ENCODE results near the gene DHCR24. TPM values are rescaled to one million over a fixed set of nuclear protein-coding genes. Genes with fewer than 3 reads are reported as not detected.

DHCR24 gene
- total RNA-seq, 2 experiments from 2014 or later = 121 to 187 TPM

DNA sequence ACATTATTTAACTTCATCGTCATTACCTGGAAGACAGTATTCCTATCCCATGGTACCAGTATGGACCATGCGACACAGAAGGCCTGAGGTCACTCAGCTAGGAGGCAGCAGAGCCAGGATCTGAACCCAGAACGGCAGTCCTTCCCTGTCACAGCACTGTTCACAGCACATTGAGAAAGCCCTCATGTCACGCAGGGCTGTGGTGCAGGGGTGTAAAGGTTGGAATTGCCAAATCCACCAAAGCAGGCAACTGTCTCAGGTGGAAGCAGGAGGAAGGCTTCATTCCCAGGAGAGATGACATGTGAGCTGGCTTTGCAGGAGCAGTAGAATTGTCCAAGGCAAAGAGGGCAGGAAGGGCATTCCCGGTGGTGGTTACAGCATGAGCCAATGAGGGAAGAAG is 75.9 kb downstream of the DHCR24 start:
- H3K9me3 Mint-ChIP-seq (ENCODE audit: low read depth) = no peaks in the 10 kb centered on the region
- DNase-seq (no peak), ATAC-seq (no peak)
- CTCF ChIA-PET = interaction anchor here (0.9 to 3.6 kb wide), 7 partner anchors 11 to 690 kb away, joined by 3 to 30 read pairs (median 7); partner anchors contain the start of gene TTC22
- H3K4me1 Mint-ChIP-seq = peaks cover 78% of the 10 kb centered on the region
- H3K4me3 Mint-ChIP-seq = no peak overlapping the region
- no peaks in the 10 kb centered on the region for H3K36me3 Mint-ChIP-seq
- H3K27ac Mint-ChIP-seq = no peak overlapping the region
- H3K27me3 Mint-ChIP-seq = no peaks in the 10 kb centered on the region

- no peak overlapping the region for H3K4me3 Mint-ChIP-seq
- no peaks in the 10 kb centered on the region for H3K27me3 Mint-ChIP-seq
- H3K4me1 Mint-ChIP-seq = peaks cover 80% of the 10 kb centered on the region
- peak overlapping the region; percentile 55 for H3K27ac Mint-ChIP-seq
- ATAC-seq (peak; percentile 72), DNase-seq (peak; percentile 84)
- CTCF ChIA-PET = interaction anchor here (1.1 to 2.2 kb wide), 13 partner anchors 10 to 689 kb away, joined by 3 to 27 read pairs (median 6); partner anchors contain the start of genes DHCR24, TTC22 and TTC4
- H3K9me3 Mint-ChIP-seq (ENCODE audit: low read depth) = no peaks in the 10 kb centered on the region
- H3K36me3 Mint-ChIP-seq = no peaks in the 10 kb centered on the region
Measured at GRCh38 chr1:54810153-54810942, 76.6 kb downstream of the DHCR24 start.

GRCh38 chr1:54809496-54810074 is 77.4 kb downstream of the DHCR24 start:
- CTCF ChIA-PET = interaction anchor here (0.9 to 2.2 kb wide), 15 partner anchors 9 to 688 kb away, joined by 3 to 27 read pairs (median 6); partner anchors contain the start of genes DHCR24, TTC22 and TTC4
- no peak overlapping the region for H3K27ac Mint-ChIP-seq
- H3K27me3 Mint-ChIP-seq = no peaks in the 10 kb centered on the region
- ATAC-seq (no peak), DNase-seq (no peak)
- peaks cover 84% of the 10 kb centered on the region for H3K4me1 Mint-ChIP-seq
- no peak overlapping the region for H3K4me3 Mint-ChIP-seq
- no peaks in the 10 kb centered on the region for H3K36me3 Mint-ChIP-seq
- no peaks in the 10 kb centered on the region for H3K9me3 Mint-ChIP-seq (ENCODE audit: low read depth)

- Mint-ChIP-seq H3K4me1 (peaks cover 88% of the 10 kb centered on the region), H3K27ac (peak overlapping the region; percentile 83), H3K36me3 (no peaks in the 10 kb centered on the region), H3K9me3 (ENCODE audit: low read depth) (no peaks in the 10 kb centered on the region), H3K4me3 (no peak overlapping the region), H3K27me3 (no peaks in the 10 kb centered on the region)
- CTCF ChIA-PET = interaction anchor here (0.9 to 2.9 kb wide), 8 partner anchors 8 to 319 kb away, joined by 3 to 27 read pairs (median 8); partner anchors contain the start of gene TTC22
- DNase-seq = peak; percentile 40
- no peak for ATAC-seq
Measured at GRCh38 chr1:54808443-54809207, 78.4 kb downstream of the DHCR24 start.

DNA sequence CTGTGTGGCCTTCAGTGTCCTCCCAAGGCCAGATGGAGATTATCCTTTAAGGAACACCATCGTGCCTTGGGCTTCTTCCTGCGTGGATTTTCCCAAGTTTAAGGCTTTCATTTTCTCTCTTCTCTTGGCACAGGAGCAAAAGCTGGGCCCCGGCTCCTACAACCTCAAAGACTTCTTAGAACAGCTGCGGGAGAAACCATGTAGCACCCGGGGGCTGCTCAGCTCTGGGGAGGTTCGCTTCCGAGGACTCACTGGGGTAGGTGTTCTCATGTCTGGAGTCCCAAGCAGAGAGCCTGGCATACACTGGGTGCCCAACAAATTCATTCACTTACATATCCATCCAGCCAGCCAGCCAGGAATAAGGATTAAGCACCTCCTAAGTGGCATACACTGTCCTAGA is 79.2 kb downstream of the DHCR24 start:
- H3K27ac Mint-ChIP-seq = peak overlapping the region; percentile 83
- DNase-seq (no peak), ATAC-seq (no peak)
- H3K36me3 Mint-ChIP-seq = no peaks in the 10 kb centered on the region
- no peaks in the 10 kb centered on the region for H3K9me3 Mint-ChIP-seq (ENCODE audit: low read depth)
- H3K4me1 Mint-ChIP-seq = peaks cover 87% of the 10 kb centered on the region
- CTCF ChIA-PET = interaction anchor here (0.7 to 2.9 kb wide), 12 partner anchors 8 to 754 kb away, joined by 3 to 24 read pairs (median 4); partner anchors contain the start of genes TCEANC2, TMEM59 and TTC4
- H3K4me3 Mint-ChIP-seq = peak overlapping the region; percentile 14
- H3K27me3 Mint-ChIP-seq = no peaks in the 10 kb centered on the region

- no peaks in the 10 kb centered on the region for H3K9me3 Mint-ChIP-seq (ENCODE audit: low read depth)
- H3K27ac Mint-ChIP-seq = peak overlapping the region; percentile 83
Measured at GRCh38 chr1:54806931-54807611, 79.9 kb downstream of the DHCR24 start.

GRCh38 chr1:54805981-54806381 is 81.0 kb downstream of the DHCR24 start:
- Mint-ChIP-seq H3K4me1 (peaks cover 83% of the 10 kb centered on the region), H3K4me3 (no peak overlapping the region), H3K27me3 (no peaks in the 10 kb centered on the region), H3K36me3 (no peaks in the 10 kb centered on the region), H3K9me3 (ENCODE audit: low read depth) (no peaks in the 10 kb centered on the region), H3K27ac (no peak overlapping the region)
- CTCF ChIA-PET = interaction anchor here (2.4 to 2.9 kb wide), 2 partner anchors 41 to 133 kb away, joined by 7 to 24 read pairs; no protein-coding TSS in a partner anchor
- DNase-seq (peak; percentile 31), ATAC-seq (no peak)

More at GRCh38 chr1:54806931-54807611, 79.9 kb downstream of the DHCR24 start:
- DNase-seq (peak; percentile 85), ATAC-seq (peak; percentile 62)
- CTCF ChIA-PET = interaction anchor here (0.6 to 2.9 kb wide), 14 partner anchors 9 to 754 kb away, joined by 3 to 24 read pairs (median 4); partner anchors contain the start of genes TCEANC2, TMEM59 and TTC4
- Mint-ChIP-seq H3K4me3 (peak overlapping the region; percentile 14), H3K27me3 (no peaks in the 10 kb centered on the region), H3K36me3 (no peaks in the 10 kb centered on the region), H3K4me1 (peaks cover 80% of the 10 kb centered on the region)

GRCh38 chr1:54805466-54805865 is 81.5 kb downstream of the DHCR24 start:
- Mint-ChIP-seq H3K27ac (peak overlapping the region; percentile 84), H3K4me1 (peaks cover 79% of the 10 kb centered on the region)

GRCh38 chr1:54804471-54805132 is 82.4 kb downstream of the DHCR24 start:
- Mint-ChIP-seq H3K27me3 (no peaks in the 10 kb centered on the region), H3K27ac (peak overlapping the region; percentile 84), H3K36me3 (no peaks in the 10 kb centered on the region), H3K4me3 (no peak overlapping the region), H3K9me3 (ENCODE audit: low read depth) (no peaks in the 10 kb centered on the region), H3K4me1 (peaks cover 77% of the 10 kb centered on the region)
- CTCF ChIA-PET = interaction anchor here (0.7 to 2.4 kb wide), 7 partner anchors 9 to 305 kb away, joined by 3 to 7 read pairs (median 3); no protein-coding TSS in a partner anchor
- DNase-seq (peak; percentile 64), ATAC-seq (peak; percentile 28)

More at GRCh38 chr1:54805466-54805865, 81.5 kb downstream of the DHCR24 start:
- no peaks in the 10 kb centered on the region for H3K27me3 Mint-ChIP-seq
- ATAC-seq = no peak
- DNase-seq = peak; percentile 35
- H3K9me3 Mint-ChIP-seq (ENCODE audit: low read depth) = no peaks in the 10 kb centered on the region
- CTCF ChIA-PET = interaction anchor here (1.0 to 2.9 kb wide), 4 partner anchors 10 to 306 kb away, joined by 3 to 24 read pairs (median 6); no protein-coding TSS in a partner anchor
- no peak overlapping the region for H3K4me3 Mint-ChIP-seq
- H3K36me3 Mint-ChIP-seq = no peaks in the 10 kb centered on the region

DNA sequence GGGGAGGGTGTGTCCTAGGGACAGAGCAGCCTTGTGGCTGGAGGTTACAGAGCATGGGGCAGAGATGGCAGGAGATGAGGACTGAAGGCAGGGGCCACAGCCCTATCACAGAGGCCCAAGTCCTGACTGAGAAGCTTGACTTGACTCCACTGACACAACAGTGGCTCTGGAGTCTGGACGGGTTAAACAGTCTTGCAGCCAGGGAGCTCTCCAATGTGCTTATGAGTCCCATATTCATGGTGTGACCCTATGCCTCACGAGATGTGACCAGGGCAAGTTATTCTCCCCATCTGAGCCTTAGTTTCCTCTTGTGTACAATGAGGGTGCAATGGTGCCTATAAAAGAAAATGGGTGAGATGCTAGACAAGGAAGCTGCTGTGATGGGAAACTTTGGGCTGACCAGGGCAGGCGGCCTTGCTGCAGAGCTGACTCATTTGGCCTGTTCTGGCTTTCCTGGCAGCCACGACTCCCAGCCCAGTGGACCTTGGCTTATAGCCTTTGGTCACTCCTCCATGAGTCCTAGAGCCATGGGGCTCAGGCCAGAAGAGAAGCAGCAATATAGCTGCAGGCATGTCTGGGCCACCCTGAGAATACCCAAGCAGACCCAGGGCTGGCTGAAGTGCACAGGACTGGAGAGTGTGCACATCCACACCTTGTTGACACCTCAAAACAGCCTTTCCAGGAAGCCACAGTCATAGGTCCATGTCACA is 83.1 kb downstream of the DHCR24 start:
- Mint-ChIP-seq H3K36me3 (no peaks in the 10 kb centered on the region), H3K27me3 (no peaks in the 10 kb centered on the region), H3K27ac (peak overlapping the region; percentile 84), H3K9me3 (ENCODE audit: low read depth) (no peaks in the 10 kb centered on the region), H3K4me3 (no peak overlapping the region), H3K4me1 (peaks cover 77% of the 10 kb centered on the region)
- DNase-seq (peak; percentile 54), ATAC-seq (no peak)
- CTCF ChIA-PET = interaction anchor here (0.8 to 2.4 kb wide), 5 partner anchors 10 to 132 kb away, joined by 3 to 7 read pairs (median 3); no protein-coding TSS in a partner anchor

Measured in activated CD8-positive, alpha-beta memory T cell treated with anti-CD3 and anti-CD28 coated beads, Interleukin-2, amount 10 ng/mL, durations not matched to agents 7 days and 5 days (primary cell).